HG02943 (cell line): Measurements from ENCODE around the gene BMPR1B.

ENCODE experiments used
- ATAC-seq: cut with Tn5 transposase; IDR thresholded peaks from one replicate; pipeline ENCODE4 v1.9.1; 2021; ENCODE audit warnings: mild to moderate bottlenecking, low read depth, moderate library complexity; ENCODE audit not compliant: unreplicated experiment

BMPR1B gene

DNA sequence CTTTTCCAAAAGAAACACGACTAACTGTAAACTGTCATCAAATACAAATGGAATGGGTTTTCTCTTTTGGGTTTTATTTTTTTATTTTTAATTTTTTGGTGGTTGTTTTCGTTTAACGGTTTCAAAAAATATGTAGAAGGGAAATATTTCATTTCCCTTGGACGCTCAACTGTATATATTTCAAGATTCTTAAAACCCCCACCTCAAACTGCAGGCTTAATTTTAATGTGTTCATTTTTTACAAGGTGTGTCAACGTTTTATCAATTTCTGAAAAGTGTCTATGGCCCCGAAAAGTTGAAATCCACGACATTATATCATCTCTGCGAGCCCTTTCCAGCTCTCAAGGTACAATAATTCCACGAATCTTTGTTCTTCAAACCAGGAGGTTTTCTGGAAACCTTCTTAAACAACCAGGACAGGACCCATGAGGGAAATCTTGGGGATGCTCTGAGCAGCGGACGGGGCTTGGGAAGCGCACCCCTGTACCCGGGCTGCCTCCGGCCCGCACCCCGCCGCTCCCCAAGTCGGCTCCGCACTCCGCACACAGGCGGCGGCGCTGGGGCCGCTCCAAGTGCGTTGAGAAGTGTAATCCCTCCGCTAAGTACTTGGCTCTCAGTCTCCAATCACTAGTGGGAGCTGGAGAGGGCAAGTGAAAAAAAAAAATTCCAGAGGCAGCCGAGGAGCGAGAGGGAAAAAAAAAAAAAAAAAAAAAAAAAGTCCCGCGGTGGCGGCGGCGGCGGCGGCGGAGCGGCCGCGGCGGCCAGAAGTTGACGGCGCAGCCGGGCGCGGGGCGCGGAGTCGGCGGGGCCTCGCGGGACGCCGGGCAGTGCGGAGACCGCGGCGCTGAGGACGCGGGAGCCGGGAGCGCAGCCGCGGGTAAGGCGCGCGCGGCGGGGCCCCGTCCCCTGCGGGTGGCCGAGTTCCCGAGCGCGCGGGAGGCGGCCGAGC is at the start of gene BMPR1B:
BMPR1B (plus strand) TSS at position 764 of the 949 bp plus-strand sequence. CDS start 346,470 bp downstream, outside the sequence.
- ATAC-seq, result no peak

DNA sequence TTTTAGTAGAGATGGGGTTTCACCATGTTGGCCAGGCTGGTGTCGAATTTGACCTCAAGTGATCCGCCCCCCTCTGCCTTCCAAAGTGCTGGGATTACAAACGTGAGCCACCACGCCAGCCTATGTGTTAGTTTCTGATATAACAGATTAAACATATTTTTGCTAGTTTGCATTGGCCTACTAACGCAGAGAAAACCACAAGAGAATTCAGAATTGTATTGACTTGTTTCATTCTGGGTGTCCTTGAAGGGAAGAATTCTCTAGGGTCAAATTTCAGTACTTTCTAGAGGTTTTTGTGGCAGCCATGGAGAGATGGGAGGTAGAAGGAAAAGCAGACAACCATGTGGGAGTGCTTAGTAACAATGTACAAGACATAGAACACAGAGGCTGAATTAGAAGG is 46.1 kb upstream of the BMPR1B start:
- ATAC-seq, result no peak

DNA sequence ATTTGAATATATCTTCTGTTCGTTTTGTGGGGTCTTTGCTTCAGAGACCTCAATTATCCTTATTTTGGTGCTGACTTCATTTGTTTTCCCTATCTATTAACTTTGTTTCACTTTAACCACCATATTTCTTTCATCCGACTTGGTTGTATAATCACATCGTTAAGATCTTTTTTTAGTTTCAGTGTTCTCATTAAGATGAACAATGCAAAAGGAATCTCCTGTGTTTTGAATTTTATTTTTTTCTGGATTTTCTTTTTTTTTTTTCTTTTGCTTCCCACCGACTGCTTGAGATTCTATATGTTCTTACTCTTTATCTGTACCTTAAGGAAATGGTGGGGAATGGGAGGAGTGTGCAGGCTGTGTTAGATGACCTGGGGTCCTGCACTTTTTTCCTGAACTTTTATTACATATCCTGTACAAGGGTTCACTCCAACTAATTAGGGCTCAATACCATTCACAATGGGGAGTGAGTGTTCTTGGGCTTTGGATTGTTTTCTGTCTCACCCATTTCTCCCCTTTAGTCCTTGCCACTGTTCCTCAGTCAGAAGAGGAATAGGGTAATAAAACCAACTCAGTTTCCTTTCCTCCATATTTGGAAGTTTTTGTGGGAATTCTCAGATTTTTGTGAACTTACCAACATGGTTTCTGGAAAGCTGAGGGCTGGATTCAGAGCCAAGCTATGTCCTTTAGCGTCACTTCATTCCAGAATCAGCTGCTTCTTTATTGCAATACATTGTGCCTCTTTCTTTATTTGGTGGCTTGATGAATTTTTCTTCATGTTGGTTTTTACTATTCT is 43.2 kb upstream of the BMPR1B start:
- ATAC-seq, result no peak

DNA sequence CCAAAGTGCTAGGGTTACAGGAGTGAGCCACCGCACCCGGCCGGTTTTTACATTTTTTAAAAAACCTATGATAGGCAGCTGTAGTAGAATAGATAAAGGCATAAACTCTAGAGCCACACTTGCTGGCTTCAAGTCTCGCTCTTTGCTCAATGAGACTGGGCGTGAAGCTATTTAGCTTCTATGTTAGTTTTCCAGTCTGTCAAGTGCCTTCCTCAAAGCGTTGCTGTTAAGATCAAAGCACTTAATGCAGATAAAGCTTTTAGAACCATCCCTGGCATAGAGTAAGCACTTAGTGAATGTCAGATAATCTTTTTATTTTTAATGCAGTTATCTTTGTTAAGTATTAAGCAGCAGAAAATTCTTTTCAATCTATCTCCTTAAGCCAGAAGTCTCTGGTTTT is 42.0 kb upstream of the BMPR1B start:
- no peak for ATAC-seq

DNA sequence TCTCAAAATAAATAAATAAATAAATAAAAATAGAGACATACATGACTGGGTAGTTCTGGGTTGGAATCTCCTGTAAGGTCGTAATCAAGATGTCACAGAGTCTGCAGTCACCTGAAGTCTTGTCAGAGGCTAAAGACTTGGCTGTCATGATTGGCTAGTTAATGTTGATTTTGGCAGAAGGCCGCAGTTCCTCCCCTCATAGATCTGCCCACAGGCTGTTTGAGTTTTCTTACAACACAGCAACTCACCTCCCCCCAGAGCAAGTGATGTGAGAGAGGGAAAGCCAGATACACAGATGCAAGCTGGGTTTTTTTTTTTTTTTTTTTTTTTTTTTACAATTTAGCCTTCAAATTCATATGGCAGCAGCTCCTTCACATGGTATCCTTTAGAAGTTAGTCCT is 36.4 kb upstream of the BMPR1B start:
- no peak for ATAC-seq

GRCh38 chr4:94722270-94722669 is 35.5 kb upstream of the BMPR1B start:
- ATAC-seq, result no peak

DNA sequence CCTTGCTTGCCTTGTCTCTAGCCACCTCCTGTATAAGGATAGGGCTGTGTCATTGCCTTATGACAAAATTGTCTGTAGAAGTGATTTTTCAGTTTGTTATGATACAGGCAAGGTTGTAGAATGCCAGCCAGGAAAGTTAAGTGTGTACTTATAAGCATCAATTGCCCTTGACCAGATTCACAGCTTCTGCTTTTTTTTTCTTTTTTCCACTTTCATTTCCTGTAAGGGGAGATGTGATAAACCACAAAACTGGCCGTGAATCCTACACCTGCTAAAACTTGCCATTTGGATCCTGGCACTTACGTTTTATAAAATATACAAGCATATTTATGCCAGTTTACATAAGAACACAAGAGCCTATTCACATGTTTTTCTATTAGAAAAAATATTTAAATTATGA is 35.0 kb upstream of the BMPR1B start:
- ATAC-seq, result no peak

- no peak for ATAC-seq
Observed at GRCh38 chr4:94724016-94724790, 33.6 kb upstream of the BMPR1B start.

DNA sequence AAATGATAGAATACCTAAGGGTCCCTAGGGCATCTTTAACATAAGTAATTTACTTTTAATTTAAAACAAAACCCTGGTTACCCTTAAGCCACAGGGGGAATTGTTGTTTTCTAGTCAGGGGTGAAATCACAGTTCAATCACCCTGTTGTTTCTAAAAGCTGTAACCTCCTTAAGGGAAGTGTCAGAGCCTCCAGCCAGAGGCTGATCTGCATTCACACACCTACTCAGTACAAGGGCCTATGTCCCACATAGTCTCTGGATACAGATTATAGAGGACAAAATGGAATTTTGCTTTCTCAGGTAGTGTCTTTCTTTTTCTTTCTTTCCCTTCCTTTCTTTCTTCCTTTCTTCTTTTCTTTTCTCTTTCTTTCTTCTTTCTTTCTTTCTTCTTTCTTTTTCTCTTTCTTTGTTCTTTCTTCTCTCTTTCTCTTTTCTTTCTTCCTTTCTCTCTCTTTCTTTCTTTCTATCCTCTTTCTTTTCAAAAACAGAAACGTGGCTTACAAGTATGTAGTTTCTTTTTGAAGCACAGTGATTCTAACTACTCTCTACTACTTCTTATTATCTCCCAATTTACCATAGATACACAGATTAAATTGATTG is 31.1 kb upstream of the BMPR1B start:
- ATAC-seq, result no peak

GRCh38 chr4:94728056-94728766 is 29.5 kb upstream of the BMPR1B start:
- ATAC-seq, result no peak

- ATAC-seq, result no peak
Observed at GRCh38 chr4:94732358-94732698, 25.4 kb upstream of the BMPR1B start.

GRCh38 chr4:94739741-94740140 is 18.0 kb upstream of the BMPR1B start:
- ATAC-seq, result no peak

DNA sequence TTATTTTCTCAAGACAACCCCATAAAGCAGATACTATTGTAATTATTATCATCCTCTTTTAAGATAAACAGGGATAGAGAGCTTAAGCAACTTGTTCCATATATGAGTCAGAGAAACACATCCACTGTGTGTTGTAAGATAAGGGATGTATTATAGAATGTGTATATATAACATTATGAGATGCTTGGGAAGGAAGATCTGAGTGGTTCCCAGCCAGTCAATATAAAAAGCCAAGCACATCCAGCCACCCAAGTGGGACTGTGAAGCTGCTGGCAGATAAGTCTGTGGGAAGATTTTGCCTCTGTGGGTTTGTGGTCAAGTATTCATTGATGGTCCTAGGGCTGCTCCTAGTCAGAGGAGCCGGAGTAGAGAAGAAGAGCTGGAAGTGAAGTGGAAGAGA is 16.5 kb upstream of the BMPR1B start:
- no peak for ATAC-seq

DNA sequence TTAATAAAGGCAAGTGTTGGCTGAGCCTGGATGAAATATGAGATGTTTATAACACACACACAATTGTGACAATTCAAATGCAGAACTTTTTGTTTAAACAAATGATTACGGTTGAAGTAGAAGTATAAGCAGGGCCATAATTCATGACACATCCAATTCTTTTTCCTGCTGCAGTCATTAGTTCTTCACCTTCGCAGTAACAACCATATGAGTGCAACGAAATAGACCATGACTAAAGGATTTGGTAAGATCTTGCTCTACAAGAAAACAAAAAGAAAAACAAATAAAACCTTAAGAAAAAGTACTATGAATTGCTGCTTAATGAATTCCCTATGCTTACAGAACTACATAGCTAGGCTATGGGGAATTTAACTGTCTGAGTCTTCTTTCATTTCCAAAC is 13.9 kb upstream of the BMPR1B start:
- ATAC-seq, result no peak

GRCh38 chr4:94744850-94745249 is 12.9 kb upstream of the BMPR1B start:
- no peak for ATAC-seq

- no peak for ATAC-seq
Observed at GRCh38 chr4:94746746-94747145, 11.0 kb upstream of the BMPR1B start.

- no peak for ATAC-seq
Observed at GRCh38 chr4:94758141-94758699, 465 bp downstream of the BMPR1B start.

GRCh38 chr4:94758700-94759399 is 1.1 kb downstream of the BMPR1B start:
- ATAC-seq, result no peak

GRCh38 chr4:94759767-94760211 is 2.0 kb downstream of the BMPR1B start:
- ATAC-seq, result no peak
